Fibroblast of the conjunctiva (primary cell): ENCODE data around the gene PCA3.

ENCODE experiments used
- DNase-seq: peaks from one replicate; pipeline ENCODE4 v3.0.0-alpha.2; 2010; ENCODE audit warnings: low read depth

Gene PCA3

GRCh38 chr9:76756941-76757673 is 7.1 kb upstream of the PCA3 start:
- no peak for DNase-seq

GRCh38 chr9:76758476-76758875 is 5.8 kb upstream of the PCA3 start:
- DNase-seq, result no peak

- no peak for DNase-seq
Measured at GRCh38 chr9:76759732-76760131, 4.5 kb upstream of the PCA3 start.

- DNase-seq, result peak; percentile 2
Measured at GRCh38 chr9:76761448-76761847, 2.8 kb upstream of the PCA3 start.

- no peak for DNase-seq
Measured at GRCh38 chr9:76766126-76766525, 1.9 kb downstream of the PCA3 start.

- DNase-seq, result peak; percentile 2
Measured at GRCh38 chr9:76772686-76773445, 8.6 kb downstream of the PCA3 start.

- no peak for DNase-seq
Measured at GRCh38 chr9:76784881-76785280, 20.6 kb downstream of the PCA3 start.

- no peak for DNase-seq
Measured at GRCh38 chr9:76785501-76785900, 21.3 kb downstream of the PCA3 start.

GRCh38 chr9:76787677-76788076 is 23.4 kb downstream of the PCA3 start:
- DNase-seq, result no peak

- DNase-seq, result no peak
Measured at GRCh38 chr9:76789840-76790239, 25.6 kb downstream of the PCA3 start.

- DNase-seq, result no peak
Measured at GRCh38 chr9:76793784-76794431, 29.7 kb downstream of the PCA3 start.

- DNase-seq, result no peak
Measured at GRCh38 chr9:76796296-76796695, 32.1 kb downstream of the PCA3 start.

GRCh38 chr9:76798527-76798926 is 34.3 kb downstream of the PCA3 start:
- DNase-seq, result no peak

- DNase-seq, result no peak
Measured at GRCh38 chr9:76799473-76799872, 35.2 kb downstream of the PCA3 start.

GRCh38 chr9:76800901-76801300 is 36.7 kb downstream of the PCA3 start:
- no peak for DNase-seq

GRCh38 chr9:76803083-76803482 is 38.8 kb downstream of the PCA3 start:
- DNase-seq, result no peak

- no peak for DNase-seq
Measured at GRCh38 chr9:76803762-76804161, 39.5 kb downstream of the PCA3 start.

- DNase-seq, result no peak
Measured at GRCh38 chr9:76808636-76809035, 44.4 kb downstream of the PCA3 start.

- DNase-seq, result peak; percentile 68
Measured at GRCh38 chr9:76810377-76810957, 46.2 kb downstream of the PCA3 start.

- DNase-seq, result no peak
Measured at GRCh38 chr9:76812591-76812990, 48.4 kb downstream of the PCA3 start.

GRCh38 chr9:76817489-76817888 is 53.3 kb downstream of the PCA3 start:
- peak; percentile 60 for DNase-seq

- peak; percentile 96 for DNase-seq
Measured at GRCh38 chr9:76818271-76818670, 54.0 kb downstream of the PCA3 start.

GRCh38 chr9:76820431-76820830 is 56.2 kb downstream of the PCA3 start:
- no peak for DNase-seq
